Stimulated activated naive CD8-positive, alpha-beta T cell treated with anti-CD3 and anti-CD28 coated beads, Interleukin-15, Interleukin-2, amounts not matched to agents 100 ng/mL and 50 ng/mL, for 24 hours (primary cell): ENCODE results near the gene DNAJB6.

Experiments
- H3K27ac Mint-ChIP-seq: one replicate; pipeline ENCODE4 v1.8.0; 2021; ENCODE audit warnings: mild to moderate bottlenecking, mixed read lengths
- H3K27me3 Mint-ChIP-seq: one replicate; pipeline ENCODE4 v1.8.0; 2021; ENCODE audit warnings: mixed read lengths
- H3K36me3 Mint-ChIP-seq: one replicate; pipeline ENCODE4 v1.8.0; 2021; ENCODE audit warnings: low read depth, mixed read lengths
- H3K4me1 Mint-ChIP-seq: one replicate; pipeline ENCODE4 v1.8.0; 2021; ENCODE audit warnings: low read depth, mixed read lengths
- H3K4me3 Mint-ChIP-seq: one replicate; pipeline ENCODE4 v1.8.0; 2021; ENCODE audit warnings: mild to moderate bottlenecking, mixed read lengths
- H3K9me3 Mint-ChIP-seq: one replicate; pipeline ENCODE4 v1.8.0; 2021; ENCODE audit warnings: mixed read lengths

Gene DNAJB6

GRCh38 chr7:157347217-157347904 is 10.6 kb downstream of the DNAJB6 start:
- H3K36me3 Mint-ChIP-seq: peaks cover 13% of the 10 kb centered on the region
- H3K4me1 Mint-ChIP-seq: peaks cover 88% of the 10 kb centered on the region
- no peaks in the 10 kb centered on the region for H3K27me3 Mint-ChIP-seq
- H3K4me3 Mint-ChIP-seq: no peak overlapping the region
- peak overlapping the region; percentile 49 for H3K27ac Mint-ChIP-seq
- H3K9me3 Mint-ChIP-seq: no peaks in the 10 kb centered on the region

- Mint-ChIP-seq H3K27me3 (no peaks in the 10 kb centered on the region), H3K4me1 (peaks cover 88% of the 10 kb centered on the region), H3K9me3 (no peaks in the 10 kb centered on the region), H3K36me3 (peaks cover 9% of the 10 kb centered on the region), H3K4me3 (no peak overlapping the region), H3K27ac (no peak overlapping the region)
These were observed 11.7 kb downstream of the DNAJB6 start for GRCh38 chr7:157348548-157348947.

GRCh38 chr7:157352516-157352915 is 15.7 kb downstream of the DNAJB6 start:
- peaks cover 20% of the 10 kb centered on the region for H3K36me3 Mint-ChIP-seq
- H3K9me3 Mint-ChIP-seq: no peaks in the 10 kb centered on the region
- peak overlapping the region; percentile 68 for H3K27ac Mint-ChIP-seq

GRCh38 chr7:157355784-157356511 is 19.1 kb downstream of the DNAJB6 start:
- Mint-ChIP-seq H3K4me3 (no peak overlapping the region), H3K27ac (peak overlapping the region; percentile 67), H3K4me1 (peaks cover 65% of the 10 kb centered on the region), H3K36me3 (peaks cover 40% of the 10 kb centered on the region), H3K27me3 (no peaks in the 10 kb centered on the region), H3K9me3 (no peaks in the 10 kb centered on the region)

More at GRCh38 chr7:157352516-157352915, 15.7 kb downstream of the DNAJB6 start:
- peak overlapping the region; percentile 27 for H3K4me3 Mint-ChIP-seq
- no peaks in the 10 kb centered on the region for H3K27me3 Mint-ChIP-seq
- peaks cover 87% of the 10 kb centered on the region for H3K4me1 Mint-ChIP-seq

GRCh38 chr7:157357129-157358040 is 20.6 kb downstream of the DNAJB6 start:
- no peak overlapping the region for H3K4me3 Mint-ChIP-seq
- no peaks in the 10 kb centered on the region for H3K9me3 Mint-ChIP-seq
- peaks cover 51% of the 10 kb centered on the region for H3K4me1 Mint-ChIP-seq
- H3K27me3 Mint-ChIP-seq: no peaks in the 10 kb centered on the region
- H3K27ac Mint-ChIP-seq: peak overlapping the region; percentile 51
- peaks cover 42% of the 10 kb centered on the region for H3K36me3 Mint-ChIP-seq

- H3K4me1 Mint-ChIP-seq: peaks cover 43% of the 10 kb centered on the region
- peak overlapping the region; percentile 51 for H3K27ac Mint-ChIP-seq
- no peaks in the 10 kb centered on the region for H3K9me3 Mint-ChIP-seq
- H3K36me3 Mint-ChIP-seq: peaks cover 50% of the 10 kb centered on the region
- no peak overlapping the region for H3K4me3 Mint-ChIP-seq
- H3K27me3 Mint-ChIP-seq: no peaks in the 10 kb centered on the region
These were observed 21.4 kb downstream of the DNAJB6 start for GRCh38 chr7:157358041-157358752.

GRCh38 chr7:157358753-157359096 is 21.9 kb downstream of the DNAJB6 start:
- Mint-ChIP-seq H3K9me3 (no peaks in the 10 kb centered on the region), H3K27ac (no peak overlapping the region), H3K4me3 (no peak overlapping the region), H3K4me1 (peaks cover 38% of the 10 kb centered on the region), H3K36me3 (peaks cover 55% of the 10 kb centered on the region), H3K27me3 (no peaks in the 10 kb centered on the region)

GRCh38 chr7:157359581-157359980 is 22.8 kb downstream of the DNAJB6 start:
- Mint-ChIP-seq H3K27me3 (no peaks in the 10 kb centered on the region), H3K9me3 (no peaks in the 10 kb centered on the region), H3K4me3 (no peak overlapping the region), H3K27ac (no peak overlapping the region), H3K4me1 (peaks cover 31% of the 10 kb centered on the region), H3K36me3 (peaks cover 59% of the 10 kb centered on the region)

GRCh38 chr7:157360483-157361025 is 23.8 kb downstream of the DNAJB6 start:
- Mint-ChIP-seq H3K4me1 (peaks cover 22% of the 10 kb centered on the region), H3K4me3 (no peak overlapping the region), H3K9me3 (no peaks in the 10 kb centered on the region), H3K27me3 (no peaks in the 10 kb centered on the region), H3K36me3 (peaks cover 62% of the 10 kb centered on the region), H3K27ac (no peak overlapping the region)

- Mint-ChIP-seq H3K9me3 (no peaks in the 10 kb centered on the region), H3K27ac (no peak overlapping the region), H3K4me3 (no peak overlapping the region), H3K36me3 (peaks cover 70% of the 10 kb centered on the region), H3K4me1 (peaks cover 14% of the 10 kb centered on the region), H3K27me3 (no peaks in the 10 kb centered on the region)
These were observed 24.7 kb downstream of the DNAJB6 start for GRCh38 chr7:157361537-157361936.

GRCh38 chr7:157362729-157363128 is 25.9 kb downstream of the DNAJB6 start:
- Mint-ChIP-seq H3K27me3 (no peaks in the 10 kb centered on the region), H3K27ac (no peak overlapping the region), H3K9me3 (no peaks in the 10 kb centered on the region), H3K36me3 (peaks cover 79% of the 10 kb centered on the region), H3K4me3 (no peak overlapping the region), H3K4me1 (peaks cover 5% of the 10 kb centered on the region)

GRCh38 chr7:157366722-157367121 is 29.9 kb downstream of the DNAJB6 start:
- H3K4me1 Mint-ChIP-seq: no peaks in the 10 kb centered on the region
- H3K27me3 Mint-ChIP-seq: no peaks in the 10 kb centered on the region
- H3K9me3 Mint-ChIP-seq: no peaks in the 10 kb centered on the region
- H3K4me3 Mint-ChIP-seq: no peak overlapping the region
- peaks cover 80% of the 10 kb centered on the region for H3K36me3 Mint-ChIP-seq
- H3K27ac Mint-ChIP-seq: no peak overlapping the region

GRCh38 chr7:157368955-157369354 is 32.2 kb downstream of the DNAJB6 start:
- Mint-ChIP-seq H3K4me3 (no peak overlapping the region), H3K9me3 (no peaks in the 10 kb centered on the region), H3K36me3 (peaks cover 80% of the 10 kb centered on the region), H3K27me3 (no peaks in the 10 kb centered on the region), H3K27ac (no peak overlapping the region), H3K4me1 (peaks cover 10% of the 10 kb centered on the region)

GRCh38 chr7:157370742-157371141 is 33.9 kb downstream of the DNAJB6 start:
- Mint-ChIP-seq H3K9me3 (no peaks in the 10 kb centered on the region), H3K27me3 (no peaks in the 10 kb centered on the region), H3K4me3 (no peak overlapping the region), H3K36me3 (peaks cover 80% of the 10 kb centered on the region), H3K4me1 (peaks cover 28% of the 10 kb centered on the region), H3K27ac (peak overlapping the region; percentile 1)
